NCI-H460 (cell line): ENCODE measurements around the gene MICAL2. TPM values are rescaled to one million over a fixed set of nuclear protein-coding genes. Genes with fewer than 3 reads are reported as not detected.

Experiments
- DNase-seq: peaks from one replicate; pipeline ENCODE4 v3.0.0-alpha.2; 2016; ENCODE audit warnings: low read depth; ENCODE audit errors: extremely low read depth
- total RNA-seq: library from RNA; depleted of rRNA; stranded (reverse); fragments of >200 nt; shearing (Covaris generic); gene quantifications from 2 replicates; pipeline ENCODE4 v1.2.3, GENCODE V29; 2014

The MICAL2 gene
- total RNA-seq, 1 experiment from 2014 or later, result 1.4 TPM

GRCh38 chr11:12260731-12261521 is 150.5 kb downstream of the MICAL2 start:
- DNase-seq, result no peak

GRCh38 chr11:12261551-12261950 is 151.2 kb downstream of the MICAL2 start:
- no peak for DNase-seq

DNA sequence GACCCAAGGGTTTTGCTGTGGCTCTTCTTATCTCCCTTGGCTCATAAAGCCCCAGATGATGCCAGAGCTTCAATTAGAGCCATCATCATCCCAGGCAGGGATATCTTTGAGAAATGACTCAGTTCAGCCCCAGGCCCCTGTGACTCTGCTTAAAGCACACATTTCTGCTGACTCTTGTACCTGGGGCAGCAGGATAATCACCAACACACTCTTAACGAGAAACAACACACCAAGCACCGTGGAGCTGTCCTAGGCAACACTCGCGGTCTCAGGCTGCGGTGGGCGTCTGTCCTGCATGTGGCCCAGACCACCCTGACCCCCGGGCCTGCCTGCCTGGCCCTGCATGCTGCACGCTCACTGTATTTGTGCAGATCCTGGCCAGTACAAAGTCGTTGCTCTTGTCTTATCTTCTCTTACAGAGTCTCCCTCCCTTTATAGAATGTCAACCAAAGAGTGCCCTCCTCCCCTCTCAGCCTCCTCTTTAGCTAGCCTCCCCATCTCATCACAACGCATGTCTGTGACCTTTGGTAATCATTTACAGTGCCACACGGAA is 152.8 kb downstream of the MICAL2 start:
- no peak for DNase-seq

DNA sequence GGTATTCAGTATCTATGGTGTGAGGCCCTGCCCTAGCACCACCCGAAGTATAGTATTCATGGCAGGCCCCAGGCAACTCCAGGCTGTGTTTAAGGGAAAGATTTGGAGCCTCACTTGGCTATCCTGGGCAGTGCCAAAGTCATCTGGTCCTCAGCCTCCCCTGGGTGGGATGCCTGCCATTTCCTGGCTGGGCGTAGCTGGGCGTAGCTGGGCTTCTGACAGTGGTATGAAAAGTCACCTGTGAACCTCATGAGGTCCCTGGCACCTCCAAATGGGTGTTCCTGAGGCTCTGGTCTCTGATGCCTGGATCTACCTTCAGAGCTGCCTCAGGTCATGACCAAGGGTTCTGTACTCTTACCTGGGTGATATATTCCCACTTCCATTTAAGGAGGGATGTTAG is 154.0 kb downstream of the MICAL2 start:
- no peak for DNase-seq

DNA sequence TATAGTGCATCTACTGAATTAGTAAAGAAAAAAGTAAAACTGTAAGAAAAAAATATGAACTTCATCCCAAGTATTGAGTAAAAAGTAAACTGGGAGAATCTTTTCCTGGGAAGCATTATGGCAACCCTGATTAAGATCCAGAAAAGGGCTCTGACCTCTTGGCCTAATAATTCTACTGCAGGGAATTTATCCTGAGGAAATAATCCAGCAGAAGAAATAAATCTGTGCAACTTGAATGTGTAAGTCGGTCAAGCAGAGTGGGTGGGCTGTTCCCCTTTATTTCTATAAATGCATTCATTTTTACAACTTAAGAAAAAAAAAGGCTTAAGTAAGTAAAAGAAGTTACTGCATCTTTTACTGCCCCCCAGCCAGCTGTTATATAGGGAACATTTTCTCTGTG is 155.7 kb downstream of the MICAL2 start:
- no peak for DNase-seq

DNA sequence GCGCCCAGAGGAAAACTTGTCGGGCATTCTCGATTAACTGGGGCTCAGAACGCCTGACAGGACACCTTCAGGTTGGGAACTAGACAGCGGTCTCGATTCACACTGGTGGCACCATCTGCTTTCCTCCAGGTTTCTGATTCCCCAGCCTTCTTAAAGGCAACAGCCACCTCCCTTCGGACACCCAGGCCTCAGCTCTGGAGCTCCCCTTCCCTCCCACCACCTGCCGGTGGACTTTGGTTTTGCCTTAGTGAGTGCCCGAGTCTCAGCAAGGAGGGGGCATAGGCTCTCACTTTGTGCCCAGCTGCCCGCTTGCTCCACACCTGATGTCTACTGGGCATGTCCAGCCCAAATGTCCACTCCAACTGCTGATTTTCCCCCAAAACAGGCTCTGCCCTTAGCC is 156.6 kb downstream of the MICAL2 start:
- DNase-seq, result no peak

DNA sequence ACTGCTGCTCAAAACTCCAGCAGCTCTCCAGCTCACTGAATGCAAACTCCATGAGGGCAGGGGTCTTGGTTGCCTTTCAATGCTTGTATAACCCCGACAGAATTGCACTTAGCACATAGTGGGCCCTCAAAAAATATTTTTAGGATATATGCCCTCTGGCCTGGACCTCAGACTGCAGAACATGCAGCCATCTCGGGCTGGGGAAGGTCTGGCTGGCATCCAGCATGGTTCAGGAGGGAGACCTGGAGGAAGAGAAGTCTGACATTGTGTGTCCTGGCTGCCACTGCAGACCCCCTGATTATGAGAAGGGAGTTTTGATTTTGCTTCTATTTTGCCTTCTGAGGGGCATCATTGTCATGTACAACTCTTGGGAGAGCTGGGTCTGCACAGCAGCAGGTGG is 157.5 kb downstream of the MICAL2 start:
- DNase-seq, result no peak

GRCh38 chr11:12269104-12269441 is 158.7 kb downstream of the MICAL2 start:
- no peak for DNase-seq

DNA sequence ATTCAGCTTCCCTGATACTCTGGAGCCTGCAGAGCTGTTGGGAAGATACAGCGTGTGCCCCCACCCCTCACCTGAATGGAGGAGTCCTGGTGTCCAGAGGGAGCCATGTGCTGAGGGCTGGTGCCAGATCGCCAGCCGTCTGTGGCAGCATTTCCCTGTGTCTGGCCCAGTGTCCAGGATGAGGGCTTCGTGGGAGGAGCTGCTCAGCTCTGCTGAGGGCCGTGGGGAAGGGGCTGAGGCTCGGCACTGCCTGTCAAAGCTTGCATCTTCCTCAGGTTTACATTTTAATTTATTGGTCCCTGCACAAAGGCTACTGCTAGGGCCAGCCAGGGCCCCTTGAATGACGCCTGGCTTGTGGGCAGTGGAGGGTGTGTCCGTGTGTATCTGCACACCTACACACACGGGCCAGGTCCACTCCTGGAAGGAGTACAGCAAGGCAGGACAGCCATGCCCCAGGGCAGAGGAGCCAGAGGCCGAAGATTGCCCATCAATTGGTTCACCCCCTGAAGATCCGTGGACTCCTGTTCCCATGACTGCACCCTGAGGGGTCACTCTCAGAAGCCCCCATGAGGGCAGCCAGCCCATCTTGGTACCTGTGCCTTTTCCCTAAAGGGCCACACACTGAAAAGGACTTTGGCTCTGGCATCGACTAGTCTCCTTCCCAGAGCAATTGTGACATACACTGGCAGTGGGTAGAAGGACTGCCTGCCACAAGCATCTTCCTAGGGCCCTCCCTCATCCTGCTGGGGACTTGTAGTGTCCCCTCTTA is 159.2 kb downstream of the MICAL2 start:
- DNase-seq, result no peak

- DNase-seq, result no peak
Observed at GRCh38 chr11:12270215-12270797, 159.9 kb downstream of the MICAL2 start.

GRCh38 chr11:12270817-12271216 is 160.4 kb downstream of the MICAL2 start:
- no peak for DNase-seq

DNA sequence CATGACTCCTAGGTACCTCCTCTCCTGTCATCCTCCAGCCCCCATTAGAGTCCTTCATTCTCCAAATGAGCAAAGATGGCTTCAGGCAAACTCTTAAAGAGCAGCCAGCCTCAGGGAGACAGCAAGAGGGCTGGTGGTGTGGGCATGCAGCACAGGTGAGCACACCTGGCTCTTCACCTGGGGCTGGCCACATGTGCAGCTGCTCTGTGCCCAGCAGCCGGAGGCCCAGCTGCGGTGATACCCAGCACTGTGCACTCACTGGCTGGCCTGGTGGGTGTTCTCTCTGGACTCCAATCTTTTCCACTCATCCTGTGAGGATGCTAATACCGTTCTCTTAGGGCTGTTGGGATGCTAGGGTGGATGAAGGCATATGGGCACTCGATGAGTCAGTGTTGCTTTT is 160.9 kb downstream of the MICAL2 start:
- DNase-seq, result no peak

DNA sequence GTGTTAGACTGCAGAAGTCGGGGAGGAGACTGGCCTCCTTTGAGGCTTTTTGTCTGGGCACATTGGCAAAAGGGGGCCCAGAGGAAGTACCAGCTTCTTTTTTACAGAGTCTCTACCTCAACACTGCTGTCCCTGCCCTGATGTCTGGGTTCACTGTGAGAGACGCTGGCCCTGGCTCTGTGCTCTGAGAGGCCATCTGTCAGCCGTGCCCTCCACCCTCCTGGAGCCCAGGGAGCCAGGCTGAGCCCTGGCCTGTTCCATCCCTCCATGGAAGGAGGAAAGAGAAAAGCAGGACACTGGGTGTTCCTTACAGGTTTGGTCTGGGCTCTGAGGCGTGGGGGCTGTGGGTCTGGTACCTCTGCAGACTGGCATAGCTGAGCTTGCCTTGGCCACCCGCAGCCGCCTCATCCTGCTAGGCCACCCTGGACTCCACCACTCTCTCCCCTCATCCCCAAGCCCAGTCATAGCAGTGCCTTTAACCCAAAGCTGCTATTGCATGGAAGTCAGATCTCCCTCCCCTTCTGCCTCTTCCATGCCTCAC is 161.5 kb downstream of the MICAL2 start:
- DNase-seq, result no peak

GRCh38 chr11:12272821-12273617 is 162.6 kb downstream of the MICAL2 start:
- DNase-seq, result no peak

GRCh38 chr11:12273618-12273995 is 163.2 kb downstream of the MICAL2 start:
- DNase-seq, result no peak

GRCh38 chr11:12274056-12274455 is 163.7 kb downstream of the MICAL2 start:
- no peak for DNase-seq

DNA sequence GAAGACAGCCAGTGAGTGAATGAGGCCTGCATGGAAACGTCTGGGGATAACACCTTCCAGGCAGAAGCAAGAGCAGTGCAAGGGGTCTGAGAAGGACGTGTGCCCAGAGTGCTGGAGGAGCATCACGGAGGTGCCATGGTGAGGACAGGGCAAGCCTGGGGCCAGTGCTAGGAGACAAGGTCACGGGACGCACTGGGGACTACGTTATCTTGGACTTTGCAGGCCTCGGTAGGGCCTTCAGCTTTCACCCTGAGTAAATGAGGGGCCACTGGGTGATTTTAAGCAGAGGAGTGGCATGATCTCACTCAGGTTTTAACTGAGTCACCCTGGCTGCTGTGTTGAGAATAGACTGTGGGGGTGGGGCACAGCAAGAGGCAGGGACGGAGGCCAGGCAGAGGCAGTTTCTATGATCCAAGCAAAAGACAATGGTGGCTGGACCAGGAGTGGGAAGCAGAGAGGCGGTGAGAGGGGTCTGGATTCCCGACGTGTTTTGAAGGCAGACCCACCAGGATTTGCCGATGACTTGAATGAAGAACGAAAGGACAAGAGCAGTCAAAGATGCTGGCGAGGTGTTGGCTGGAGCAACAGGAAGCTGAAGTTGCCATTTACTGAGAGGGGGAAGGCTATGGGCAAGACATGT is 164.3 kb downstream of the MICAL2 start:
- no peak for DNase-seq

GRCh38 chr11:12275818-12276217 is 165.4 kb downstream of the MICAL2 start:
- DNase-seq, result no peak

GRCh38 chr11:12276356-12276755 is 166.0 kb downstream of the MICAL2 start:
- DNase-seq, result no peak
